Measurements from ENCODE around the gene TRPV2.

DNA sequence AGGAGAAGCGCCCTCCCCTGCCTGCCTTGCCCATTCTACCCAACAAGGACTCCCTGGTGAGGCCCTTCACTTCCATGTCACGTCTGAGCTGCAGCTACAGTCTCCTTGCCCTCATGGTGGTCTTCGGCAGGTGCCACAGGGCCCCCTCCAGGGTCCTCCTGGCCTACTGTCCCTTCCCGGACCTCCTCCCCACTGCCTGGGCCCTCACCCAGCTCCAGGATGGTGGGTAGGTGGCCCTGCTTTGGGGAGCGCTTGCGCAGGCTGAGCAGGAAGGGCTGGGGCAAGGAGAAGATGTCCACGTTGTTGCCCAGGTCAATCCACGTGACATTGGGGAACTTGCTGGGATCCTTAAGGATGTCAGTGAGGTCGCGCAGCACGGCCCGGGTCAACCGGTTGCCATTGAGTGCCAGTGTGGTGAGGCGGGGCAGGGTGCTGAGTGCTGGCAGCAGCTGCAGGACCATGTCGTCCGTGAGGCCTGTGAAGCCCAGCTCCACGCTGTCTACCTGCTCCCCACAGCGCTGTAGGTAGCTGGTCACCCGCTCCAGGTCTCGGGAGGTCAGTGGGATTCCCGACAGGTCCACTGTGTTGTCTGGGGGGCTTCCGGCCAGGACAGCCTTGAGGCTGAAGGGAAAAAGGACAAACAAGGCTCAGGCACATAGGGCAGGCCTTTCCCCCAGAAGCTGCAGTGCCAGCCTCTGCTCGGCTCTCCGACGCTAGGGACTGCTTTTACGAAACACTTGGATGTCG lies 28.3 kb downstream of the TRPV2 start:
- no peak for TF ChIP-seq CTCF (IDR thresholded peaks at IDR 0.05 in 4 of 5, conservative IDR thresholded peaks at IDR 0.05 in 1 of 5)
- no peak for TF ChIP-seq POLR2A (IDR thresholded peaks at IDR 0.05)
